Transverse colon (tissue), 4 donors: ENCODE data around the gene SELENOT.

ENCODE experiments used
- EP300 ChIP-seq: sonication (generic); formaldehyde crosslinking; IDR thresholded peaks from one replicate; pipeline ENCODE4 v1.6.1; 2017; ENCODE audit warnings: antibody characterized with exemption, low read depth
- POLR2A ChIP-seq: fragments of 450-650 bp; IDR thresholded peaks from one replicate; pipeline ENCODE4 v1.6.1; 2016; ENCODE audit warnings: antibody characterized with exemption, mild to moderate bottlenecking, moderate library complexity
- POLR2AphosphoS5 ChIP-seq, 3 donors: sonication (generic); formaldehyde crosslinking; IDR thresholded peaks; one replicate each; pipeline ENCODE4 v1.6.1; 2016; ENCODE audit warnings: antibody characterized with exemption in 3 of 3
- TF ChIP-seq, protein P1 (sequence below), 5 experiments: fragments of 200-600 bp in 3 of 5; fragments of 450-650 bp in 2 of 5; sonication (generic) in 3 of 5; IDR thresholded peaks; 1 replicate in 2 of 5; 2 replicates in 3 of 5; pipeline ENCODE4 v1.5.1; 2016 to 2017; ENCODE audit warnings: antibody characterized with exemption in 5 of 5, inconsistent platforms in 3 of 5, mild to moderate bottlenecking in 2 of 5, moderate library complexity in 1 of 5

DNA sequence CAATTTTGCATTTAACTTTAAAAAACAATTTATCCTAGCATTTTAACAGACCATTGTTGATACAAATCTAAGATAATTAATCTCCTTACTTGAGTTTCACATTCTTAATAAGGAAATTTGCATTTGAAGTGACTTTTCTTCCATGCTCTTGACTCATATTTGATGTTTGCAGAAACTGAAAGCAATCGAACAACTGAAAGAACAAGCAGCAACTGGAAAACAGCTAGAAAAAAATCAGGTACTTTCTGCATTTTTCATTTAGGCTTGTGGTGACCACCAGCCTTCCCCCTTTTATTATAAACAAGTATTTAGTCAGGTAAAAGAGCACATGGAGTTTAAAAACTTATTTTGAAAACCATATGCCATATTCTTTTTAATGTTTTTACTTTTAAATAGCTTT lies 20.1 kb upstream of the SELENOT start:
- TF ChIP-seq, protein P1, sequence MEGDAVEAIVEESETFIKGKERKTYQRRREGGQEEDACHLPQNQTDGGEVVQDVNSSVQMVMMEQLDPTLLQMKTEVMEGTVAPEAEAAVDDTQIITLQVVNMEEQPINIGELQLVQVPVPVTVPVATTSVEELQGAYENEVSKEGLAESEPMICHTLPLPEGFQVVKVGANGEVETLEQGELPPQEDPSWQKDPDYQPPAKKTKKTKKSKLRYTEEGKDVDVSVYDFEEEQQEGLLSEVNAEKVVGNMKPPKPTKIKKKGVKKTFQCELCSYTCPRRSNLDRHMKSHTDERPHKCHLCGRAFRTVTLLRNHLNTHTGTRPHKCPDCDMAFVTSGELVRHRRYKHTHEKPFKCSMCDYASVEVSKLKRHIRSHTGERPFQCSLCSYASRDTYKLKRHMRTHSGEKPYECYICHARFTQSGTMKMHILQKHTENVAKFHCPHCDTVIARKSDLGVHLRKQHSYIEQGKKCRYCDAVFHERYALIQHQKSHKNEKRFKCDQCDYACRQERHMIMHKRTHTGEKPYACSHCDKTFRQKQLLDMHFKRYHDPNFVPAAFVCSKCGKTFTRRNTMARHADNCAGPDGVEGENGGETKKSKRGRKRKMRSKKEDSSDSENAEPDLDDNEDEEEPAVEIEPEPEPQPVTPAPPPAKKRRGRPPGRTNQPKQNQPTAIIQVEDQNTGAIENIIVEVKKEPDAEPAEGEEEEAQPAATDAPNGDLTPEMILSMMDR (IDR thresholded peaks at IDR 0.05), result no peak
- TF ChIP-seq POLR2AphosphoS5 (IDR thresholded peaks at IDR 0.05) (no peak), EP300 (no peak), POLR2A (no peak)
